Mucosa of descending colon (tissue), 3 donors: ENCODE results near the gene MXRA7. TPM values are rescaled to one million over a fixed set of nuclear protein-coding genes. Genes with fewer than 3 reads are reported as not detected.
A peak's percentile ranks its signal among the peaks of the same experiment; 100 is the strongest.
"Not testable (repeated sequence)": the region's sequence is repeated elsewhere in the genome, so short reads cannot be mapped to it uniquely, and the experiment has no call there.

Experiments used
- ATAC-seq: fragments of 200-7000 bp; cut with Tn5 transposase; one replicate; pipeline ENCODE4 v1.9.1; 2020; ENCODE audit warnings: mild to moderate bottlenecking, moderate library complexity
- DNase-seq, 3 donors: peaks; one replicate each; pipeline ENCODE4 v3.0.0-alpha.2; 2020
- H3K36me3 ChIP-seq: fragments of 200-600 bp; one replicate; pipeline ENCODE4 v1.8.0; 2021; ENCODE audit warnings: low read depth, mild to moderate bottlenecking
- H3K4me1 ChIP-seq: fragments of 200-600 bp; one replicate; pipeline ENCODE4 v1.8.0; 2021; ENCODE audit warnings: low read depth, mild to moderate bottlenecking
- H3K4me3 ChIP-seq: fragments of 200-600 bp; one replicate; pipeline ENCODE4 v1.8.0; 2021; ENCODE audit warnings: mild to moderate bottlenecking
- H3K9me3 ChIP-seq: fragments of 200-600 bp; one replicate; pipeline ENCODE4 v1.8.0; 2021; ENCODE audit warnings: mild to moderate bottlenecking
- CTCF ChIP-seq: fragments of 200-600 bp; IDR thresholded peaks from one replicate; pipeline ENCODE4 v1.8.0; 2022; ENCODE audit warnings: antibody characterized with exemption, mild to moderate bottlenecking
- intact Hi-C, 2 donors: fragments of 100-400 bp; cut with DNase I in 1 of 2; cut with micrococcal nuclease in 1 of 2; formaldehyde crosslinking; loops; one replicate each; pipeline versions ENCODE4 v1.11.0 to v1.11.1; 2022; cut with DNase I, micrococcal nuclease
- total RNA-seq, 3 donors: library from RNA; stranded (reverse); fragmentation: NEBNext Ultra II Directional in 2 of 3; extraction: Animal tissue kit (Norgen Biotek cat#: 25700) in 2 of 3; gene quantifications; one replicate each; pipeline versions ENCODE4 v1.2.1 to v1.2.4, GENCODE V29; 2021 to 2023
- donor health status: DM: no; HTN: no; CAD: no; lungs with moderate emphysema.
- donor health status: DM: no; HTN: no; CAD: no.
- donor health status: DM: no; HTN: yes; CAD: no.

MXRA7 gene
- total RNA-seq, 3 donors from 2014 or later, result 11.4 to 214 (median 24.5) TPM

- ATAC-seq (peak; percentile 90), DNase-seq (peak; percentile 96 to 99 (median 97))
- H3K36me3 ChIP-seq, result peaks cover 10% of the 10 kb centered on the region
- H3K9me3 ChIP-seq, result no peaks in the 10 kb centered on the region
- peaks cover 24% of the 10 kb centered on the region for H3K4me1 ChIP-seq
- H3K4me3 ChIP-seq, result peak within 1 kb of the TSS; percentile 86
- intact Hi-C loops, result no loop called here
- TF ChIP-seq CTCF, result no peak
Measured at GRCh38 chr17:76726231-76726775, 15.5 kb upstream of the MXRA7 start, which contains the start of gene JMJD6. TSS of gene JMJD6 (minus strand) at chr17:76726606. CDS start at chr17:76726475, 131 bp downstream.

GRCh38 chr17:76725580-76726230, 14.9 kb upstream of the MXRA7 start:
- Histone ChIP-seq H3K4me3 (peak overlapping the region; percentile 86), H3K4me1 (peaks cover 27% of the 10 kb centered on the region), H3K36me3 (peaks cover 14% of the 10 kb centered on the region), H3K9me3 (no peaks in the 10 kb centered on the region)
- TF ChIP-seq CTCF, result no peak
- intact Hi-C loops, result no loop called here
- DNase-seq (peak; percentile 88 to 91 (median 88)), ATAC-seq (peak; percentile 63)

GRCh38 chr17:76723812-76724211, 13.0 kb upstream of the MXRA7 start:
- DNase-seq, result no peak
- Histone ChIP-seq H3K4me3 (no peak overlapping the region), H3K36me3 (peaks cover 27% of the 10 kb centered on the region), H3K4me1 (peaks cover 27% of the 10 kb centered on the region), H3K9me3 (no peaks in the 10 kb centered on the region)
- ATAC-seq, result no peak
- intact Hi-C loops, result no loop called here
- no peak for TF ChIP-seq CTCF

- H3K4me3 ChIP-seq, DNase-seq, H3K9me3 ChIP-seq, ATAC-seq, intact Hi-C loops: not testable (repeated sequence)
- H3K36me3 ChIP-seq, result peaks cover 34% of the 10 kb centered on the region
- peaks cover 24% of the 10 kb centered on the region for H3K4me1 ChIP-seq
Measured at GRCh38 chr17:76722977-76723376, 12.2 kb upstream of the MXRA7 start.

GRCh38 chr17:76722279-76722678, 11.5 kb upstream of the MXRA7 start:
- TF ChIP-seq CTCF, result no peak
- ATAC-seq (no peak), DNase-seq (no peak)
- peaks cover 35% of the 10 kb centered on the region for H3K36me3 ChIP-seq
- H3K9me3 ChIP-seq, result no peaks in the 10 kb centered on the region
- intact Hi-C loops, result no loop called here
- no peak overlapping the region for H3K4me3 ChIP-seq
- peaks cover 19% of the 10 kb centered on the region for H3K4me1 ChIP-seq

- ATAC-seq, result no peak
Measured at GRCh38 chr17:76721463-76721862, 10.7 kb upstream of the MXRA7 start.

More at GRCh38 chr17:76721463-76721862, 10.7 kb upstream of the MXRA7 start:
- H3K4me1 ChIP-seq, result peaks cover 19% of the 10 kb centered on the region
- intact Hi-C loops, result no loop called here
- H3K9me3 ChIP-seq, result no peaks in the 10 kb centered on the region
- no peak for DNase-seq
- no peak for TF ChIP-seq CTCF
- H3K4me3 ChIP-seq, result no peak overlapping the region
- H3K36me3 ChIP-seq, result peaks cover 38% of the 10 kb centered on the region
